Eye (tissue), 1 donor: Measurements from ENCODE around the gene GIPC2.

Experiments
- DNase-seq: peaks from one replicate; pipeline ENCODE4 v3.0.0-alpha.2; 2015

The GIPC2 gene

DNA sequence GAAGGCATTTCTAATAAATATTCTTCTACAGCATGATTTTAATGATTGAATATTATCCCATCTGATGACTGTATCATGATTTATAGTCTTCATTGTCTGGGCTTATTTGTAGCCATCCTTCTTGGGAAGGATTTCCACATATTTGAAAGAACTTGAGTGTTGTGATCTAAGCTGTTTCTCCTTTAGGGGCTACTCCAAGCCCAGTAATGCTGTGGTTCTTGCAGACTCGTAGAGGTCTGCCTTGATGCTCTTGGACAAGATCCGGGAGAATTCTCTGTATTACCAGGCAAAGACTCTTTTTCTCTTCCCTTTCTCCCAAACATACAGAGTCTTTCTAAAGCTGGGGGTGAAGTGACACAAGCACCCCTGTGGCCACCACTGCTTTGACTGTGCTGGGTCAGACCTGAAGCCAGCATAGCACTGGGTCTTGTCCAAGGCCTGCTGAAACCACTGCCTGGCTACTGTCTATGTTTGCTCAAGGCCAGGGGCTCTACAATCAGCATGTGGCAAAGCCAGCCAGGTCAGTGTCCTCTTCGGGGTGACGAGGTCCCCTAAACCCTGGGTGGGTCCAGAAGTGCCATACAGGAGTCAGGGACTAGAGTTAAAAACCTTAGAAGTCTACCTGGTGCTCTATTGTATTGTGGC is 107.4 kb downstream of the GIPC2 start:
- no peak for DNase-seq

DNA sequence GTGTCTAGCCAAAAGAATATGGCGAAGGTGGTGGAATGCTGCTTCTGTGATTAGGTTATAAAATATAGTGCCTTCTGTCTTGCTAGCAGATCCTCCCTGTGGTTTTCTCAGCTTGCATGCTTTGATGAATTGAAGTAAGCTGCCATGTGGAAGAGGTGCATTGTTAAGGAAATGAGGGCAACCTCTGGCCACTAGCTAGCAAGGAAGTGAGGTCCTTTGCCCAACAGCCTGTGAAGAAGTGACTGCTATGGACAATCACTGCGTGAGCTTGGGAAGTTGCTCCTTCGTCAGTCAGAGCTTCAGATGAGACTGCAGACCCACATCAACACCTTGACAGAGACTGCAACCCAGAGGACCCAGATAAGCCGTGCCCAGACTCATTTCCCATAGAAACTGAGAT is 109.4 kb downstream of the GIPC2 start:
- DNase-seq = peak; percentile 23

DNA sequence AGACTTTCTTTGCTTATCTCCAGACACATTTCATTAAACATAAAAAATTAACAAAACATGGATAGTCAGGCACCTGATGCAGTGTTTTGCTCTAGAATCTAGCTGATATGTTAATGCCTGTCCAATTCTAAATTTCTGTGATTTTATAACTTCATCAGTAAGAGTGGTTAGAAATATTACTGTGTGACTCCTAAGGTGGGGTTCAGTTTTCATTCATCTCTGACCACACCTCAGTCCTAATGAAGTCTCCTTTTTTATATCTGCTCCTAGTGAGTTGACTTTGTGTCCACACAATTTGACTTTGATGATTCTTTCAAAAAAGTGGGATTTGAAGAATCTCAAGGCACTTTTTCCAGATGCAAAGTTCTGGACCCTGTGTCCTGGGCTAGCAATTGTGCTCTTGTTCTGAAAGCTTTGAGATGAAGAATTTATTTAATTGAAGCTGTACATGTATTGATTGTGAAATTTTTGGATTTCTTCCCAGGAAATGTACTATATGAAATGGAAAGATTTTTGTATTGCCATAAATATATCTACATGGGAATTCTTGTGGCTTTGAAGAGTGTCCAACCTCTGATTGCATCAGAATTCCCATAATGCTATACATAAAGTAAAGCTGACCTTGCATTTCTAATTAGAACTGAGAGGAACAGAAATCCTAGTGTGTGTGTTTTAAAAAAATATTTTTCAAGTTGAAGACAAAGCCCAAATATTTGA is 111.2 kb downstream of the GIPC2 start:
- peak; percentile 20 for DNase-seq

DNA sequence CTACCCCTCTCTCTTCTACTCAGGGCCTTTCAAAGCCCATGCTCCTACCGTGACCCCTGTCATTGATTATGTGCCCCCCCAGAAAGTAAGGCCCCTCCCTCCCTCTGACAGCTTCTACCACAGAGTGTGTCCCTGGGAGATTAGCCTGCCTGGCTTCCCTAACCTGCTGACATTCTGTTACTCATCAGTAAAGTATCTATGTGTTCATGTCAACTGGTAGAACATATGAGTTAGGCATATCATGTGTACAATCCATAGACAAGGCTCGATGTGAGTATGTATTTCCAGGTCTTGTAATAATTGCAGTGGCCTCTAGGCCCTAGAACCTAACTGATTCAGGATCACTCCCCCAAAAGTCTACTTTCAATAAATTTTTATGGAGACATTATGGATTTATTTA is 120.0 kb downstream of the GIPC2 start:
- DNase-seq = no peak

DNA sequence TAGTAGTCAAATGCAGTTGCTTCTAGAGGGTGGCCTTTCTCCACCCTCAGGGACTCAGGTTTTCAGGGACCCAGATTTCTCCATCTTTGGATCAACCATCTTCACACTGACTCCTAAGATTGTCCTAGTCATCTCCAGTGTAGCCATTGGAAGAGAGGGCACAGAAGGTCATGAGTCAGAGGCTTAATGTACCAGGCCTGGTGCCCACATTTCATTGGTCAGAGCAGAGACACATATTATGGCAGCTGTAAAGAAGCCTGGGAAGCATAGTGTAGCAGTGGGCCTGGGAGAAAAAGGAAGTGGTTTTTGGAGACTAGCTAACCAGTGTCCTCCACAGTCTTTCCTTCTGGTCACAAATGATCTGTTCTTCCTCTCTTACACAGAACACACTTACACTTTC is 122.5 kb downstream of the GIPC2 start:
- DNase-seq = no peak

DNA sequence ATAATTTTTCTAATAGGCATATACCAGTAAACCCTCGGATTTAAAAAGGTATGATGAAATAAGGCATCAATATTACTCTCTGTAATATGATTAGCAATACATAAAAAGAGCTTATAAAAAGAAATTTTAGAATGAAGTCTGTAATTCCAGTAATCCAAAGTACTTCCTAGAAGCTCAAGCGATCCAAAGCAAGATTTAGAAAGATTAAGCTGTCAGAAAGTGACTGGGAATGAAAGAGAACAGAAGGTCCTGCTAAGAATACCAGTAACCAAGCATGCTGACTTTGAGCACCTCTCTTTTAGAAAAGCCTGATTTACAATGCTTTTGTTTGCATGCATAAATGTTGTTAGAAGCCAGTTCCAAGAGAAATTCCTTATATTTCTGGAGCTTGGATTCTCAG is 125.1 kb downstream of the GIPC2 start:
- DNase-seq = no peak

DNA sequence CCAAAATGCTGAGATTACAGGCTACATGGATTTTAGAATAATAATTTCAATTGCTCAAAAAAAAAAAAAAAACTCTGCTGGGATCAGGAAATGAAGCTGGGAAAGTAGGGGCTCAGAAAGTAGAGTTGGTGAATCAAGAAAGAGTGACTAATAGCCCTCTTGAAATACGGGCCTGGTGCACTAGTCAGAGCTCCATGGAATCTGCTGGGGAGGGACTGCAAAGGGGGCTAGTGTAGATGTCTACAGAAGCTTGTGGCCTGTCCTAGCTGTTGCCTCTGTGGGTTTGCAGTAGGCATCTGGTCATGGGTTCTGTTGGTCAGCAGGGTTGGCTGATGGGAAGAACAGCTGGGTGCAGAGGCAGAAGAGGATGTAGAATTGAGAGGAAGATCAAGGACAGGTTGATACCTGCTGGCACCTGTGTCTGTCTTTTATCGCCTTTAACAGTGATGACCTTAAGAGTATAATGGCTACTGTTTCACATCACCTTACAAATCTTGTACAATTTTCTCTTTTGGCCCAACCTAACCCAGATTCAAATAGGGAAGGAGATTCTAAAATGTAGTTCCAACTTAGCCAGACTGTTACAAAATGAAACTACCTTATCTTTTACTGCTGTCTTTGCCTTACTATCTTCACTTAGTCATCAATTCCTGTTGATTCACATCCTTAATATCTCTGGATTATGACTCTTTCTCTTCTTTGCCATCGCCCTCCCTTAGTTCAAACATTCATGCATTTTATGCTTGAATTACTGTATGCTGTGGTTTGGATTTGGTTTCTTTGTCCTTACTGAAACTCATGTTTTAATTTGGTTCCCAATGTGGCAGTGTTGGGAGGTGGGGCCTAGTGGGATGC is 126.2 kb downstream of the GIPC2 start:
- no peak for DNase-seq

DNA sequence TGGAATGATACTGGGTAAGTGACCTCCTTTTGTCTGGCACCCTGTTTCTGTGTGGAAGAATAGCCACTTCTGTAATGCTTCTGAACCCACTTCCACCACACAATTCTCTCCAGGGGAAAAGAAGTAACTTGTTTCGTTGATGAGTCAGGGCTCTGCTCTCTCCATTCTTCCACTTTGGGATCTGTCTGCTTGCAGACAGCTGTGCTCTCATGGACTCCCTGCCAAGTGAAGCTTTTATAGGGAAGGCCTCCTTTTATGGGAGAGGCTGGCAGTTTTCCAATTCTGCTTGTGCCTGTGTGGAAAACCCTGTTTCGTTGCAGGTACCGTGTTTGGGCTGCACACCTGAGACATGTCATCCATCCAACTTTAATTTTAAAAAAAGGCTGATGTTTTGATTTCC is 130.7 kb downstream of the GIPC2 start:
- DNase-seq = peak; percentile 3

DNA sequence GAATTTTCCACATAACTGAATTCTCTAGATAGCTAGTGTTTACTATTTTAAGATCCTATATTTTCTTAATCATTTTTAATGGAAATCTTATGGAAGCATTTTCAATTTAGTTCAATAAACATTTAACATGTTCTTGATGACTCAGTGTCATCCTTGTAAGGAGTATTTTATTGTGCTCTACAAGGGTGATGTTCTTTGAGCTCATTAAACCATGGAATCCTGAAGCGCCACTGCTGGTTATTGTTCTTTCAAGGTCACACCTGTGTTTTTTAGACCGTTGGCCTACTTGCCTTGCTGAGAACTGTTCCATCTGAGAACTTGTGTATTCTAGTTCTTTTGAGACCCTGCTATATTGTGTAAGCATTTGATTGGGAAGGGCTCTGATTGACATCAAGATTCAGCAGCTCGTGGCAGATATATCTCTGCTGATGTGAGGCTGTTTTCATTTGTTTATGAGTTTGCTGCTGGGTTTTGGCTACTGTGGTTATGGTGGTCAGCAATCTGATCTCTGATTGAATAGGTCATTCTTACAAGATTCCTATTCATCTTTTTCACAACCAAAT is 132.0 kb downstream of the GIPC2 start:
- no peak for DNase-seq

DNA sequence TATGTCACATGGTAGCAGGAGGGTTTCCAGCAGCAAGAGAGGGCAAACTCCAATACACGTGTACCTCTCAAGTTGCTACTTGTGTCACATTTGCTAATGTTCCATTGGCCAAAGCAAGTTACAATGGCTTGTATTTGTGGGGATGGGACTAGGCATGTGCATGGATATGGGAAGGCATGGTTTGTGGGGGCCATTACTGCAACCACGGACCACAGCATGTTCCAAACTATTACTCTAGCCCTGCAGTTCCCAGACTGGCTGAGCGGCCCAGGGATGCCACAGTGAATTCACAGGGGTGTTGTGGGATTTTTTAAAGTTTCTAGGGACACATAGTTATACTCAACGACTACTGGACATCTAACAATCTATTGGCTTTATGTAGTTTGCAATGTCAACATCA is 133.1 kb downstream of the GIPC2 start:
- no peak for DNase-seq

DNA sequence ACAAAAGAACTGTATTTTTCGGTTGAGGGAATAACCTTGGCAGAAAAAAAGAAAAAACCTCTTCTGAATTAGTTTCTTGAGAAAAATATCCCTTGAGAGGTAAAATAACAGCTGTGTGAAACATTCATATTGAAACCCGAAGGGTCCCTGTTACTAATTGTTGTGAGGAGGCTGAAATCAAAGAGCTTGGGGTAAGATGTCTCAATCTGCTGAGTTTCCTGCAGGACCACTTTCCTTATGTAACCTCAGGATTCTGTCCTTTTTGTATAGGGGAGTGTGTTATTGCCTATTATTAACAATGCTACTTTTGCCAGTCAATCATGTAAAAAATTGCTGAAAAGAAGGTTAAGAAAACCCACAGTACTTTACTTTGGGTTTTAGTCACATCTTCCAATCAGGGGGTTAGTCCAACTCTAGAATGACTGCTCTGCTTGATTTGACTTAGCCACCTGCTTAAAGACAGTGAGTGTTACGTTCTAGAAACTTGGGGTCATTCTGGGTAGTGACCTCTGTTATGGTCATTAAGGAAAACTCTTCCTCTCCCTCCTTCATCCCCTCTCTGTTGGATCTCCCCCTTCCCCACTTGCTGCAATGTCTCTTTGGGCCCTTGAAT is 138.8 kb downstream of the GIPC2 start:
- DNase-seq = no peak
